SIG-M5 treated with dmso at 0.1 percent for 504 hours (cell line): ENCODE measurements around the gene CASP4.
"Not testable (repeated sequence)": the region's sequence is repeated elsewhere in the genome, so short reads cannot be mapped to it uniquely, and the experiment has no call there.

Source experiments
- DNase-seq: peaks from one replicate; lab custom pipeline; 2025; ENCODE audit not compliant: unreplicated experiment; lab: John Stamatoyannopoulos, UW

CASP4 gene

DNA sequence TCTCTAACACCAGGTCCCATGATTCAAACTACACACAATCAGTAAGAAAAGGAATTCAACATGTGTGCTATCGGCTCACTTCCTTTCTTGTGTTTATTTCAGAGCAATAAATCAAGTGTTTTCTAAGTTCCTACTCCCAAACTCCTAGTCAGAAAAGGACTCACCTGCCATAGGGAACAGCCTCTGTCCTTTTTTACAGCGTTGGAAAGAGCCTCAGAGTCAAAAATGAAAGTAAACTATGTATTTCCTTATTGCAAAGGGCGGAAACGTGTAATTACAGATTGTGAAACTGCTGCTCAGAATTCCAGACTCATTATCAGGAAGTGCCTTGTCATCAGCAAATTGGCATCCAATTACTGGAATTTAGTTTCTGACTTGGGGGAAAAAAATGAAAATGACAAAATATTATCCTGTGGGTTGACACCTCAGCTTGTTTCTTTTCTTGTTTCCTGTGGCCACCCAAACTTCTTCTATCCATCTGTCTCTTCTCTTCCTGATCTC, at the start of gene CASP4:
Gene CASP4 (minus strand): TSS at position 220 of the 501 bp plus-strand sequence. CDS start 49 bp downstream, at position 171.
- DNase-seq: peak; percentile 68

DNA sequence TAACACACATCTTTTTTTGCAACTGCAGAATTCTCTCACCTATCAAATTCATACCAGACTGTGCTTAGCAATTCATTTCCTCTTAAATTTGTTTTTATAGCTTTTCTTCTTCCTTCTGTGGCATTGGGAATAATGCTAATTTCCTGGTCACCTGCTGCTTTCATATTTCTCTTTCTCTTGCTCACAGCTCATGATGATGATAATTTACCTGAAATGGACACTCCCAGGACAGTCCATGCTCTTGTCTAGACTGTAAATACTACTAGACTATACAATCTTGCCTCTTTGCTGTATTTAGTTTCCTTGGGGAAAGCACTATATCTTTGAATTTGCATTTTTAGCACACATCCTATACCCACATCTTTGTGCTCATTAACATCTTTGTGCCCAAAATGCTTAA, 39.1 kb upstream of the CASP4 start:
- DNase-seq: no peak

DNA sequence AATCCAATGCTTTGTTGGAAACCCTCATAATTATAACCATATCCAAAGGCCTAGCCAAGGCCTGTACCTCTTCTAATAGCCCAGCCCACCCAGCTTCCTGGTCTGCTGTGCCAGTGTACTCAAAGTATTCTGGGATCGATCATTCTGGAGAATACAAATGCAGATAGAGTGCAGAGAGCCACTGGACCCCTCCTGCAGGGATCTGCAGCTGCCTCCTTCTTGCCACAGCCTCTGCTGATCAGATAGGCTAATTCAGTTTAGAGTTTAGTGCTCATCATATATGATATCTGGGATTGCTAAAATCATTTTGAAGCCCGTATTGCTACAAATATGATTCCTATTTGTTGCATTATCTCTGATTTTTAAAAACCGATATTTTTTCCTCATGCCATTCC, 37.1 kb upstream of the CASP4 start:
- DNase-seq: no peak

DNA sequence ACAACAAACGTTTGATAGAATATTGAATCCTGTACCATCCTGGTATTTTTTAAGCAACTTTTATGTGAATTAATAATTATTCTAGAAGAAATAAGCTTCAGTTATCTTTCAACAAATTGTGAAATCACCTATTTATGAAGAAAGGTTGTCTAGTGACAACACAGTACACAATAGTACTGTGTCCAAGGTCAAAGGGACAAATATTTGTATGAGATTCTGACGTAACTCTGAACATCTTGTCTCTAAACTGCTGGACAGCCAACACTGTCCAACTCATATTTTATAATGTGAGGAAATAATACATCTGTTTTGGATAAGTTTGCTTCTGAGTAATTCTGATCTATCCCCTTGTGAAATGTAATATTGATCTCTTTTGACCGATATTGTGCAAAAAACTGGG, 35.6 kb upstream of the CASP4 start:
- no peak for DNase-seq

DNA sequence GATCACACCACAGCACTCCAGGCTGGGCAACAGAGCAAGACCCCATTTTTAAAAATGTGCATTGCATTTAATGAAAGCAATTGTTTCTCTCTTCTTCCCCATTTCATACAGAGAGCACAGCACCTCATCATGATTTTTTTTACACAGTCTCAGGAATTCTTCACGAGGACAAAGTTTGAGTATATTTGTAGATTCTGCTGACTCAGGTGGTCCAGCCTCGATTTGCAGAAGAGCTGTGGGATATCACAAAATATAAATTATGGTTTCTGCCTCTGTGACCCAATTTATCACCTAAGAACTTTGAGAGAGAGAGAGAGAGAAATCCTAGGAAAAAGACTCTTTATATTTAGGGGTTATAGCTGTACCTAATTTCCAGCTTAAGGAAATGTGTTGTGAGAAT, 34.8 kb upstream of the CASP4 start:
- DNase-seq: no peak

DNA sequence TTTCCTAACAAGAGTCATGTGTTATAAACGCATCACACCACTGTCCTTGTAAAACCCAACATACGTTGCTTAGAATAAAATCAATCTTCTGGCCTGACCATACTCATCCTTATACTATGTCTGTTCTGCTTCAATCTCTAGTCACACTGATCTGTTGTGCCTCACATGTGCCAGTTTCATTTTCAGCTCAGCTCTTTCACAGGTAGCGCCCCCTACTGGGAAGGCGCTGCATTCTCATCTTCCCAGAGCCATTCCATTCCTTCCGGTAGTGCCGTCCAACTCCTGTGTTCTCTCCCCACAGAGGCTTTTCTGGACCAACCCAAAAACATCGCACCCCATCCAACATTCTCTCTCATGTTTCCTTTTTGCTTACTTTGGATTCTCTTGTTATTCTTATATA, 32.4 kb upstream of the CASP4 start:
- no peak for DNase-seq

DNA sequence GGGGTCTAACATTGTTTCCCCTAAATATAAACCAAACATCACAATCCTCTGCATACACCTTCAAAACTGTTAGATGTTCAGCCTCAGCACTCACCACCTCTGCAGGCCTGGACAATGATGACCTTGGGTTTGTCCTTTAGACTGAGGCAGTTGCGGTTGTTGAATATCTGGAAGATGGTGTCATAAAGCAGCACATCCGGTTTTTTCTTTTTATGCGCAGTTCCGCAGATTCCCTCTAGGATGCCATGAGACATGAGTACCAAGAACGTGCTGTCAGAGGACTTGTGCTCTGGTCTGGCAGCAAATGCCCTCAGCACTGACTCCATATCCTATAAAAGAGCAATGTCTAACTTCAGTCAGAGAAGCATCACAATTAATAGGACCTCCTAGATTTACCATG, 31.8 kb upstream of the CASP4 start:
- DNase-seq: no peak

DNA sequence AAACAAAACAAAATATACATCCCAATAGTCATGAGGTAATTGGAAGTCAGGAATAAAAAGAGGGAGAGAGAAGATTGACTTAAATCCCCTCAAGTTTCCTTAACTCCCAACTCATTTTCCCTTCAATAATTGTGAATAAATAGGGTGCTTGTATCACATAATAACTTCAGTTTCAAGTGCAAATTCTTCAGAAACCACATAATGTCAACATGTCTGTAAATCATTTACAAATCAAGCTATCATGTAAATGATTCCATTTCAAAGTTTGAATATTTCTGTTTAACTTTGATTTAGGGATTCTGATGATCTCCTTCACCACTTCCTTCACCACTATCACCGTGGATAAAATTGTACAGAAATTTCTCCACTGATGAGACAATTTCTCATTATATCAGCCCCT, 31.3 kb upstream of the CASP4 start:
- DNase-seq: no peak

DNA sequence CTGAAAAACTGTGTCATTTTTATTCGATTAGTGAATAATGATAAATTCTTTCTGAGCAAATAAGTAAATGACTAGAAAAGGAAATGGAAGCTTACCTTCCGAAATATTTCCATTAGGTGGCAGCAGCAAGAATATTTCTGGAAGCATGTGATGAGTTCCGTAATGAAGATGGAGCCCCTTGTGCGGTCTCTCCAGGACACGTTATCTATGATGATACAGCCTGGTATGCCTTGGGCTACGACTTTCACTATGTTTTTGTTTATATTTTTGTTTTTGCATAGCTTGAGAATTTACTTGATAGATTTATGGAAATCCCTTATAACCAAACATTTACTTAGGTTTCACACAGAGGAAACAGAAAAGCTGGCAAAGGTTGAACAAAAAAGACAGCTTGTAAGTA, 28.9 kb upstream of the CASP4 start:
- DNase-seq: no peak

DNA sequence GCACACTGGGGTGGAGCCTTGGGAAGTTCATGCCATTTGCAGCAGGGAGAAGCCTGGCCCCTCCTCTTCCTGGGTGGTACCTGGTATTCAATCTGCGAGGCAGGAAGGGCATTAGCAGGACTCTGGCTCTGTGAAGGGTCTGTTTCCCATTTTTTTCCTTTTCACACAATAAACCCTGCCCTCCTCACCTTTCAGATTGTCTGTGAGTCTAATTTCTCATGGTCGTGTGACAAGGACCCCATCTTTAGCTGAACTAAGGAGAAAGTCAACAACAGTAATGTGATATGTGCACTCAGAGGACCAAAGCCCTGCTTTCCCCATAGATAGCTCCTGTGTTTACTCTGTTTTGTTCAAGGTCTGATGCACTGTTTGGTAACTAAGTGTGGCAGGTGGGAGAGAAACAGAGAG, 26.6 kb upstream of the CASP4 start:
- no peak for DNase-seq

DNA sequence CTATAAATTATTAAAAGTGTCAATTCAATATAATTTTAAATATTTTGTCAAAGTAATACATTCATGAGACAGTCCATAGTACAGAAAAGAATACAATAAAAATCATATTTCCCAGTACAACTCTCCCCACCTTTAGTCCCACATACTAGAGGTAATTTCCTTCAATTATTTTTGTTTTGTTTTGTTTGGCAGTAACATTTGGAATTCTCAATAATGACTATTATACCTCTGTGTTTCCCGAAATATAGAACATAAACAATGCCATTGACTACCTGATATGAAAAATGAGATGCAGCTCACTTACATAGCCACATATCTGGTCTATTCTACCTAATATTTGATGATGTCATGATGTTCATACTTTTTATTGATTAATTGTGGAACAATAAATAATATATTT, 24.4 kb upstream of the CASP4 start:
- no peak for DNase-seq

DNA sequence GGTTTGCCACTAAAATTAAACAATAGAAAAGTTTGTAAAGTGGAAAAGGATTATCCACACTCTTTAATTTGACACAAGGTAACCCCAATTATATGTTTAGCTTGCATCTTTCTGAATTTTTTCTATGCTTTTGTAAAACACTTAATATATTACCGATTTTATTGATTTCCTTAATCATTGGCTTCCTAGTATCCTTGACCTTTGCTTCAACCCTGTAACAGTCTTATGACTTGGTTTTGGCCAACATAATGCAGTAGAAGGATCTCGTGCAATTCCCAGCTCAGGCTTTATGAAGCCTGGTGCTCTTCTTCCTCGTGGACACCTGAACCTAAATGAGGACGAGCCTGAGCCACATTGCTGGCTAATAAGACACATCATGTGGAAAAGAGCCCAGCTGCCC, 23.6 kb upstream of the CASP4 start:
- no peak for DNase-seq

DNA sequence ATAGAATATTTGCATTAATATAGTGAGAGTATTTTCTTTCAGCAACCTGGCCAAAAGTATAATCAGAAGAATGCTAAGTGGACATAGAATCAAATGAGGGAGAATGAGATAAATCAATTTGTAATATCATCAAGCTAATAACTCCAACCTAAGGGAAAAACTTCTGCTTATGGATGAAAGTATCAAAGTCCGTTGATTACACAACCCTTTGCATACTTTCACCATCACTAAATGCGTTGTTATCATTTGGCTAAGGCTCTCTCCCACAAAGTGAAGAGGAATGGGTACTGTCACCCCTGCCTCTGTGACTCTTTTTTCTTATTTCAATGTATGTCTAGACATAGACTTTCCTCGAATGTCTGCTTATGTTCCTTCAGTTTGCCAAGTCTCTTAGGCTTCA, 16.4 kb upstream of the CASP4 start:
- no peak for DNase-seq

DNA sequence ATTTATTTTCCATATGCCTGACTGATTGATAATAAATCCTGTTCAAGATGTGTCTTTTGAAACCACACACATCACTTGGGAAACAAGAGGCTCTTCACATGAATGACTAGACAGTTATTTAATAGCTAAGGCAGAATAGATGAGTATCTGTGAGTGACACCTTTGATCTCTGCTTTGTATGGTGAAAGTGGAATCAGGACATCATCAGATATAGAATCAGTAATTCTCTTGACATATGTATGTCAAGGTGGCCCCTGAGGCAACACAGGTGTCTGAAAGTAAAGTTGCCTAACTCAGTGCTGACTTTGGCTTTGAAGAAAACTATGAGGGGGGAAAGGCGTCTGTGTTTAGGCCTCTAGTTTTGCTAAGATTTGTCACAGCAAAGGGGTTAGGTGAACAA, 11.5 kb upstream of the CASP4 start:
- DNase-seq: no peak

DNA sequence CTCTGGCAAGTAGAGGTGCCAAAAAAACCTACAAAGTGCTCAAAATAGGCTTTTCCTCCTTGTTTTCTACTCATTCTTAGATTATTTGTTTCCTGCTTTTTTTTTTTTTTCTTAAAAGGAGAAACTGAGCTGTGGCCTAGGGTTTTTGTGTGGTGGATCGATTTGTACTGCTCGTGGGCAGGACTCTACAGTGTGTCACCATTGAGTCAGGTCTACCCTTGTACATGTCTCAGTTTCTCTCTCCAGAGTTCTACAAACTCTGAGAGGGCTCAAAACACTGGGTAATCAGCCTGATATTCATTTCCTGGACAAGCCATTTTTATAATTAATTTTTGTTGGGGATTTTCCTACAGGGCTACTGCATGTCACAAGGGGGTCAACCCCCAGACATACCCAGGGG, 5.2 kb upstream of the CASP4 start:
- DNase-seq: no peak

DNA sequence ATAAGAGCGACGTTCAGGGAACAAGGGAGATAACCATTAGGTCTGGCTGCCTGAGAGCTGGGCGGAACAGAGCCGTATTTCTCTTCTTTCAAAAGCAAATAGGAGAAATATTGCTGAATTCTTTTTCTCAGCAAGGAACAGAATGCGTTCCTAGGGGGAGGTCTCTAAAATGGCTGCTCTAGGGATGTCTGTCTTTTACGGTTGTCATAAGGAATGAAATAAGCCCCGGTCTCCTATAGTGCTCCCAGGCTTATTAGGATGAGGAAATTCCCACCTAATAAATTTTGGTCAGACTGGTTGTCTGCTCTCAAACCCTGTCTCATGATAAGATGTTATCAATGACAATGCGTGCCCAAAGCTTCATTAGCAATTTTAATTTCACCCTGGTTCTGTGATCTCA, 4.5 kb upstream of the CASP4 start:
- DNase-seq: not testable (repeated sequence)

DNA sequence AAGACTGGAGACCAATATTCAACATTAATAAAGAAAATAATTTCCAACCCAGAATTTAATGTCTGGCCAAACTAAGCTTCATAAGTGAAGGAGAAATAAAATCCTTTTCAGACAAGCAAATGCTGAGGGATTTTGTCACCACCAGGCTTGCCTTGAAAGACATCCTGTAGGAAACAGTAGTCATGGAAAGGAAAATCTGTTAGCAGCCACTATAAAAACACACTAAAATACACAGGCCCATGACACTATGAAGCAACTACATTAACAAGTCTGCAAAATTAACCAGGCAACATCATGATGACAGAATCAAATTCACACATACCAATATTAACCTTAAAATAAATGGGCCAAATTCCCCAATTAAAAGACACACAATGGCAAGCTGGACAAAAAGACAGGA, 2.4 kb upstream of the CASP4 start:
- DNase-seq: no peak

DNA sequence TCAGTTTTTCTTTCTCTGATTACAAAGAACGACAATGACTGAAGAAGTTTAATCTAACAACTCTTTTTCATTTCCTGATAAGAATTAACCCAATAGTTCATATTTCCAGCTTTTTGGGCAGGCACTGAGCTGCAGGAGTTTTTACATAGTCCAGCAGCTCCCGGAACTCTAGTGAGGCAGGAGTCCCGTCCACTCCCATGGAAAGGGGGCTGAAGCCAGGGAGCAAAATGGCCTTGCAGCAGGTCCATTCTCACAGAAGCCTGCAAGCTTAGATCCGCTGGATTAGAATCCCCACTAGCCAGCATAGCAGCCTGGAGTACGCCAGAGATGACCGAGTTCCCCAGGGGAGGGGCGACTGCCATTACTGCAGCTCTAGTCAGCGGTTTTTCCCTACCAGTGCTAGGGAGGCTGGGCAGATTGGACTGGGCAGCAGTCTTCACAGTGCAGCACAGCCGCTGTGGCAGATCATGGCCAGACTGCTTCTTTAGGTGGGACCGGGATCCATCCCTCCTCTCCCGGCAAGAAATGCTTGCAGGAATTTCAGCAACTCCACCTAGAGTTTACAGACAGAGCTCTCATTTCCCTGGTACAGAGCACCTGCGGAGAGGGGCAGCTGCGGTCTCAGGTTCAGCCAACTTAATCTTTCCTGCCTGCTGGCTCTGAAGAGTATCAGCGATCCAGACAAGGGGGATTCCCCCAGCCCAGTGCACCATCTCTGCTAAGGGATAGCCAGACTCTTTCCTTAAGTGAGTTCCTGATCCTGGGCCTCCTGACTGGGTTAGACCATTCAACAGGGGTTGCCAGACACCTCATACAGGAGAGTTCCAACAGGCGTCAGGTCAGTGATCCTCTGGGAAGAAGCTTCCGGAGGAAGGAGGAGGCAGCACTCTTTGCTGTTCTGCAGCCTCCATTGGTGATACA, 742 bp upstream of the CASP4 start:
- no peak for DNase-seq

DNA sequence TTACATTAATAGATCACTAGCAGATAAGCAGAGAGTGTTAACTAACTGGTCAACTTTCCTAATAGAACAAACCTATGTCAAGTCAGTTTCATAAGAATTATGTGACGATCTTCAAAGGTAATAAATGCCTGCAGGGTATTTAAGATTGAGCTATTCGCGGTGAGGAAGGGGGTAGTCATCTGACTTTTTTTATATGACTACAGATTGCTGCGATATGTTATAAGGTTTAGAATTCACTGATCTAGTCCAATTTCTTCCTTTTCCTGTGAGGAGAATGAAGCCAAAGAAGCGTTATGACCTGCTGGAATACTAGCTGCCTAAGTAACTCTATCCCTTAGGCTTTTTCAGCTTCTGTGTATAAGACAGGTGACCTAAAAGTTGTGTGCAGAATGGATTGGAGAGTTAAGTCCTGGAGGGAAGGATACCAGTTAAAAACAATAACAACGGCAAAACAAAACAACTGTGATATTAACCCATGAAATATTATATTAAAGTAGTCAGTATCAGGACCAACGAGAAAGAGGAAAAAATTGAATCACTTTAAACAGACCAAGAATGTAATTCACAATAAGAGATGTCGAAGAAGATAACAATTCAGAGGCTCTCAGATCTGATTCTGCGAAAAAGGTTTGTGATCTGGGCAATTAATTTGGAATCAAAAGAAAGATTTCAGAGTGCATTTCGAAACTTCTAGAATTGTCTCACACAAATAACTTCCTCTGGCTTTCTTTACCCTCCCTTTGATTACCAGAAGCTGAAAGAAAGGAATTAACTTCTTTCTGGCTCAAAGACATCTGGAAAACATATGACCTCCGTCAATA, 630 bp downstream of the CASP4 start:
- no peak for DNase-seq

DNA sequence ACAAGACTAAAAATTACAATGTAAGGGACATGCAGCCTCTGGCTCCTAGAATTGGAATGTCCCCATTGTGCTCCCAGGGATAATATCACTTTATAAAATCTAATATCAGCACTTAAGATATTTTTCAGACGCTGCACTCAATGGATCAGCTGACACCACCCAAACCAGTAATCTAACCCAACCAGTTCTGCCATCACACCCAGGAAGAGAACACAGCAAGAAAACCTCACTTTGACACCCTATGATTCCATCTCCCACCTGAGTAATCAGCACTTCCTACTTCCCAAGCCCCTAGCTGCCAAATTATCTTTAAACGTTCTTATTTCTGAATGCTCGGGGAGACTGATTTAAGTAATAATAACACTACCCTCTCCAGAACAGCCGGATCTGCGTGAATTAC, 2.6 kb downstream of the CASP4 start:
- no peak for DNase-seq

DNA sequence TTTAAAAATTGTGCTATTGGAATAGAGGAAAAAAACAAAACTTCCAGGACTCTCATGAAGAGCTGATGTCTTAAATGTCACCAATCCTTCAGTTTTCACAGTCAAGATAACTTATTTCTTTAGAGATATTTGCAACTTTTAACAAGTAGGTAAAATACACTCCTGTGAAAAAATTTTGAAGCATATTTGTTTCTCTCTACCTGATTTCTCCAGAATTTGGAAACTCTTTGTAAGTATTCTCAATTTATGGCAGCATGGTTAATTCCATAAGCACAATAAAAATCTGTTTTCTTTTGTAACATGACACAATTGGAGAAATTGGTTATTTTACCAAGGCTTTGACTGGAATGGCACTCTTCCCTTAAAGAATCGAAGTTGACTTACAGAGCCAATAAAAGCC, 4.1 kb downstream of the CASP4 start:
- DNase-seq: no peak

DNA sequence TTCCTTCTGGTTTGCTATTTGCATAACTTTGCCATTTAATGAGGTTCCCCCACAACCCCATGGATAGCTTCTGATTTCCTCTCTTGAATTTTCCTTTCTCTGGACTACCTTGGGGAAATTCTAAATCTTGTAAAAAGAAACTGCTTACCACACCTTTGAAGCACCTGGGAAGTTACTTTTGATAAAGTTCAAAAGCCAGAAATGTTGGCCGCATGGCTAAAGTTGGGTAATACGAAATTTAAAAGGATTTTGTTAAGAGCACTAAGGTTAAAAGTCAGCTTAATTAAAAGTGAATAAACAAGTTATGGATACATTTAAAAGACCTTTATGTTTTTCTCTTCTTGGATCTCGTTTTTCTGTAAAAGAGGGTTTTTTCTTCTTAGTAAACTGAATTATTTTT, 5.5 kb downstream of the CASP4 start:
- no peak for DNase-seq
